BLaER1 treated with 17β-estradiol and CSF1 and Interleukin-3, amounts not matched to agents 10 nM and 100 nM (cell line): ENCODE data around the gene DUSP22.

Experiments used
- H3K27ac ChIP-seq, 11 experiments: shearing (Covaris generic); formaldehyde crosslinking; 2 replicates each; pipeline ENCODE4 v1.8.1; 2022
- H3K27me3 ChIP-seq, 11 experiments: shearing (Covaris generic); formaldehyde crosslinking; 2 replicates each; pipeline ENCODE4 v1.8.1; 2022
- H3K36me3 ChIP-seq, 11 experiments: shearing (Covaris generic); formaldehyde crosslinking; 2 replicates each; pipeline ENCODE4 v1.8.1; 2022
- H3K4me1 ChIP-seq, 10 experiments: shearing (Covaris generic); formaldehyde crosslinking; 2 replicates each; pipeline ENCODE4 v1.8.1; 2022
- H3K4me2 ChIP-seq, 11 experiments: shearing (Covaris generic); formaldehyde crosslinking; 2 replicates each; pipeline ENCODE4 v1.8.1; 2022
- H3K4me3 ChIP-seq, 10 experiments: shearing (Covaris generic); formaldehyde crosslinking; 2 replicates each; pipeline ENCODE4 v1.8.1; 2022
- H3K9ac ChIP-seq, 11 experiments: shearing (Covaris generic); formaldehyde crosslinking; 2 replicates each; pipeline ENCODE4 v1.8.1; 2022
- H3K9me3 ChIP-seq, 11 experiments: shearing (Covaris generic); formaldehyde crosslinking; replicated peaks in 1 of 11; 2 replicates each; pipeline ENCODE4 v1.8.1; 2022
- H4K20me1 ChIP-seq, 11 experiments: shearing (Covaris generic); formaldehyde crosslinking; 2 replicates each; pipeline ENCODE4 v1.8.1; 2022
- Cebpa-rat ChIP-seq, 11 experiments: shearing (Covaris generic); IDR thresholded peaks; 2 replicates each; pipeline ENCODE4 v1.8.1; 2022

DUSP22 gene

DNA sequence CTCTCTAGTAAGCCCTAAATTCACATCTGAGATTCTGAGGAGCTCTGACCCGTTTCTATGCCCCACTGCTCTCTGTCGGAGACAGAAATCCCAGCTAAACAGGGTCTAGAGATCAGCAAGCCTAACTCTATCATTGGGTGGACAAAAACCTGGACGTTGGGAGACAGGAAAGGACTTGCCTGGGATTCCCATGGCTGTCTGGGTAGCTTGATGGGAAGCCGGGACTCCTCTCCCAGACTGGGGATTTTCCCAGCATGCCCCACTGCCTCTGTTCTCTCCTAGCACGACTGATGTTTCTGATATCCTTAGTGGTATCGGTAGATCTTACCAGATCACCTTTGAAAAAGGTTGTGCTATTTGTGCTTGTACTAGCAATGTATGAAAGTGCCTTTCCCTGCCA lies 22.9 kb downstream of the DUSP22 start:
- no peak for TF ChIP-seq Cebpa-rat (IDR thresholded peaks at IDR 0.05)
- Histone ChIP-seq H3K4me2 (peak overlapping the region in 6 of 11 experiments; percentile 0 to 81 (median 48); a peak in 7 of 22 replicates), H3K9ac (no peak overlapping the region)

GRCh38 chr6:315921-316752 lies 23.9 kb downstream of the DUSP22 start:
- TF ChIP-seq Cebpa-rat (IDR thresholded peaks at IDR 0.05) = 0 out of 22 replicates have a peak, but pooled peaks of 1 of the 11 experiments have one; percentile 9
- Histone ChIP-seq H3K36me3 (peaks cover 0 to 30% (median 8%) of the 10 kb centered on the region in 11 experiments; a peak in 10 of 22 replicates), H3K4me1 (peaks cover 62 to 75% (median 69%) of the 10 kb centered on the region in 10 experiments), H3K27me3 (no peaks in the 10 kb centered on the region), H3K9me3 (0 out of 22 replicates have a peak, but pooled peaks cover 0 to 5% (median 0%) of the 10 kb centered on the region in 11 experiments), H3K27ac (no peak overlapping the region), H3K4me2 (peak overlapping the region in 10 of 11 experiments; percentile 0 to 72 (median 9); a peak in 11 of 22 replicates), H4K20me1 (peaks cover 0 to 15% (median 0%) of the 10 kb centered on the region in 11 experiments; a peak in 3 of 22 replicates), H3K4me3 (no peak overlapping the region), H3K9ac (no peak overlapping the region)

More for the DNA sequence above, 22.9 kb downstream of the DUSP22 start:
- H3K4me1 ChIP-seq = peaks cover 63 to 75% (median 72%) of the 10 kb centered on the region in 10 experiments
- H3K9me3 ChIP-seq = 0 out of 22 replicates have a peak, but pooled peaks cover 0 to 5% (median 0%) of the 10 kb centered on the region in 11 experiments
- H3K36me3 ChIP-seq = peaks cover 0 to 28% (median 6%) of the 10 kb centered on the region in 11 experiments; a peak in 10 of 22 replicates
- H4K20me1 ChIP-seq = peaks cover 0 to 7% (median 0%) of the 10 kb centered on the region in 11 experiments; a peak in 2 of 22 replicates
- H3K4me3 ChIP-seq = no peak overlapping the region
- no peak overlapping the region for H3K27ac ChIP-seq
- H3K27me3 ChIP-seq = no peaks in the 10 kb centered on the region

- peaks cover 0 to 30% (median 8%) of the 10 kb centered on the region in 11 experiments; a peak in 10 of 22 replicates for H3K36me3 ChIP-seq
- no peak for TF ChIP-seq Cebpa-rat (IDR thresholded peaks at IDR 0.05)
- H4K20me1 ChIP-seq = peaks cover 0 to 21% (median 0%) of the 10 kb centered on the region in 11 experiments; a peak in 5 of 22 replicates
- H3K4me1 ChIP-seq = peaks cover 57 to 75% (median 64%) of the 10 kb centered on the region in 10 experiments
- no peaks in the 10 kb centered on the region for H3K27me3 ChIP-seq
- H3K9ac ChIP-seq = no peak overlapping the region
- H3K4me2 ChIP-seq = peak overlapping the region in 10 of 11 experiments; percentile 41 to 74 (median 61); a peak in 14 of 22 replicates
- no peak overlapping the region for H3K4me3 ChIP-seq
- 0 out of 22 replicates have a peak, but pooled peaks cover 0 to 5% (median 0%) of the 10 kb centered on the region in 11 experiments for H3K9me3 ChIP-seq
- no peak overlapping the region for H3K27ac ChIP-seq
These were observed 24.4 kb downstream of the DUSP22 start for GRCh38 chr6:316753-317038.

- Histone ChIP-seq H3K9me3 (0 out of 22 replicates have a peak, but pooled peaks cover 0 to 5% (median 0%) of the 10 kb centered on the region in 11 experiments), H3K4me3 (peak overlapping the region in 1 of 10 experiments; percentile 0; a peak in 1 of 20 replicates), H3K27me3 (no peaks in the 10 kb centered on the region), H3K4me1 (peaks cover 54 to 75% (median 61%) of the 10 kb centered on the region in 10 experiments), H3K27ac (peak overlapping the region in 5 of 11 experiments; percentile 1 to 30 (median 5); a peak in 6 of 22 replicates), H3K9ac (no peak overlapping the region), H3K36me3 (peaks cover 0 to 30% (median 8%) of the 10 kb centered on the region in 11 experiments; a peak in 10 of 22 replicates), H4K20me1 (peaks cover 0 to 24% (median 0%) of the 10 kb centered on the region in 11 experiments; a peak in 5 of 22 replicates), H3K4me2 (peak overlapping the region; percentile 41 to 74 (median 60))
- no peak for TF ChIP-seq Cebpa-rat (IDR thresholded peaks at IDR 0.05)
These were observed 24.8 kb downstream of the DUSP22 start for GRCh38 chr6:317060-317447.

- Histone ChIP-seq H4K20me1 (peaks cover 0 to 29% (median 0%) of the 10 kb centered on the region in 11 experiments; a peak in 8 of 22 replicates), H3K4me3 (peak overlapping the region in 1 of 10 experiments; percentile 0; a peak in 1 of 20 replicates), H3K27me3 (no peaks in the 10 kb centered on the region), H3K36me3 (peaks cover 0 to 30% (median 8%) of the 10 kb centered on the region in 11 experiments; a peak in 10 of 22 replicates), H3K9ac (no peak overlapping the region), H3K9me3 (0 out of 22 replicates have a peak, but pooled peaks cover 0 to 5% (median 0%) of the 10 kb centered on the region in 11 experiments), H3K4me2 (peak overlapping the region; percentile 41 to 74 (median 60)), H3K4me1 (peaks cover 54 to 75% (median 60%) of the 10 kb centered on the region in 10 experiments), H3K27ac (peak overlapping the region in 5 of 11 experiments; percentile 1 to 30 (median 5); a peak in 6 of 22 replicates)
- TF ChIP-seq Cebpa-rat (IDR thresholded peaks at IDR 0.05) = no peak
These were observed 25.3 kb downstream of the DUSP22 start for GRCh38 chr6:317448-318144.

DNA sequence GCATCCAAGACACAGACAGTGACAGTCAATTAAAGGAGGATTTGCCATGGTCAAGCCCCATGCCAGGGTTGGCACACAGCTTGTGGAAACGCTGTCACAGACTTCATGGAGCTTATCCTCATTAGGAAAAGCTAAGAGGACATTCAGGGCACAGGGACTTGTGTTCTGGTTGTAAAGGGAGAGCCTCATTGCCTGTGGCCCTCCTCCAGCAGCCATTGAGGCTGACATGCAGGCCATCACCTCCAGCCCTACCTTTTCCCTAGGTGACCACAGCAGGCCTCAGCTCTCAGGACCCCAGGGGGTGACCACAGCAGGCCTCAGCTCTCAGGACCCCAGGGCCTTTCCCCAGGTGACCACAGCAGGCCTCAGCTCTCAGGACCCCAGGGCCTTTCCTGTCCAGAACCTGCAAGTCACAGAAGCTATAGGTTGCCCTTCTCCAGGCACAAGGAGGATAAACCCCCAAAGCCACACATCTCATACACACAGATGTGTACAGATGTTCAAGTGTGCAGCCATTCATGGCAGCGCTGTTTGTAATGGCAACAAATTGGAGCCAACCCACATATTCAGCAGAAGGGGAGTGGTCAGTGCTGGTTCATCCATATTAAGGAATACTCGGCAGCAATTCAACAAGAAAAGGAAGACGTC lies 26.1 kb downstream of the DUSP22 start:
- no peak overlapping the region for H3K9ac ChIP-seq
- H3K4me3 ChIP-seq = no peak overlapping the region
- 0 out of 22 replicates have a peak, but pooled peaks cover 0 to 5% (median 0%) of the 10 kb centered on the region in 11 experiments for H3K9me3 ChIP-seq
- 0 out of 22 replicates have a peak overlapping the region, but pooled peaks of 1 of the 11 experiments have one; percentile 1 for H3K27ac ChIP-seq
- H4K20me1 ChIP-seq = peaks cover 0 to 37% (median 3%) of the 10 kb centered on the region in 11 experiments; a peak in 10 of 22 replicates
- peaks cover 0 to 30% (median 8%) of the 10 kb centered on the region in 11 experiments; a peak in 10 of 22 replicates for H3K36me3 ChIP-seq
- H3K4me2 ChIP-seq = peak overlapping the region; percentile 41 to 74 (median 60); a peak in 20 of 22 replicates
- peaks cover 54 to 77% (median 60%) of the 10 kb centered on the region in 10 experiments for H3K4me1 ChIP-seq
- no peak for TF ChIP-seq Cebpa-rat (IDR thresholded peaks at IDR 0.05)
- H3K27me3 ChIP-seq = no peaks in the 10 kb centered on the region

DNA sequence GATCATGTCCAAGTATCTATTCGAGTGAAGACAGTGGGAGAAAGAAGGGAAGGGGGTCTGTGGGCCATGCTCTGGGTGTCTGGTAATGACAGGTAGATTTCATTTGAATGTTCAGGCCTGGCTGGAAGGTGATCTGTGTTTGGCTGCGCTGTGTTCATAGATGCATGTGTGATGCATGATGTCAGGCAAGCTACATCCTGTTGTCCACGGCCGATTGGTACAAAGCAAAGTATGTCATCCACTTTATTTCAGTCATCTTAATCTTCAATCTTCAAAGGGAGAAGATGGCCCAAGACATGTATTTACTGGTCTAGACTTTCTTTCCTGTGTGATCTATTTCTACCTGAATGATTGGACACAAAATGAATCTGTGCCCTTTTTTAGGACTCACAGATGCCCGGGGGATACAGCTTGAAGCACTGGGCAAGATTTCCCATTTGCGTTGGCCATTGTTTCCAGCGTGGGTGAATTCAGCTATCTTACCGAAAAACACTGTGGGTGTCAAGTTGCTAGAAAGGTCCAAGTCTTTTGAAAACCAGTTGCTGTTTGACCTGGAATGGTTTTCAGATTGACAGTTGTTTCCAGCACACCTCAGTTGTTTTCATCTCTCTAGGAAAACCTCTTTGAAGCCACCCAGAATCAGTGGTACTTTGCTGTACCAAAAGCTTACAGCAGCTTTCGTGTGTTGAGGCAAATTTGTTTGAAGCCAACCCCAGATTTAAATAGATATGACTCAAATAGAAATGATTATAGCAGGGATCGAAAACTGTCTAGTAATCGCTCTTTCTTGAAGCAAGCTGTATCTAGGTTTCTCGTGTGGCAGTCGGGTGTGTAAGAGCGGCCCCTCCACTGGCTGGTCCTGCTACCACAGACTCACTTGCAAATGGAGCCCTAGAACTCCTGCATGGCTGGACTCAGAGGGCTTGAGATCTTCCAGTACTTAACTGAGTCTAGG lies 27.2 kb downstream of the DUSP22 start:
- Histone ChIP-seq H4K20me1 (peaks cover 0 to 48% (median 14%) of the 10 kb centered on the region in 11 experiments; a peak in 13 of 22 replicates), H3K36me3 (peaks cover 0 to 30% (median 8%) of the 10 kb centered on the region in 11 experiments; a peak in 10 of 22 replicates), H3K4me1 (peaks cover 56 to 77% (median 60%) of the 10 kb centered on the region in 10 experiments), H3K9ac (no peak overlapping the region), H3K4me3 (no peak overlapping the region), H3K27me3 (no peaks in the 10 kb centered on the region), H3K27ac (no peak overlapping the region), H3K9me3 (0 out of 22 replicates have a peak, but pooled peaks cover 0 to 5% (median 0%) of the 10 kb centered on the region in 11 experiments), H3K4me2 (no peak overlapping the region)
- TF ChIP-seq Cebpa-rat (IDR thresholded peaks at IDR 0.05) = no peak
